HG03378 (cell line): ENCODE results near the gene ASIC4.

Experiments used
- ATAC-seq: cut with Tn5 transposase; IDR thresholded peaks from one replicate; pipeline ENCODE4 v1.9.1; 2021; ENCODE audit warnings: mild to moderate bottlenecking, moderate library complexity; ENCODE audit not compliant: unreplicated experiment

ASIC4 gene

GRCh38 chr2:219548990-219549389 is 34.7 kb downstream of the ASIC4 start:
- no peak for ATAC-seq

- no peak for ATAC-seq
These were observed 35.3 kb downstream of the ASIC4 start for GRCh38 chr2:219549619-219550018.

GRCh38 chr2:219551441-219552381 is 37.4 kb downstream of the ASIC4 start:
- no peak for ATAC-seq

GRCh38 chr2:219552382-219553167 is 38.3 kb downstream of the ASIC4 start:
- peak; percentile 79 for ATAC-seq

- no peak for ATAC-seq
These were observed 38.8 kb downstream of the ASIC4 start for GRCh38 chr2:219553168-219553417.

- no peak for ATAC-seq
These were observed 39.2 kb downstream of the ASIC4 start for GRCh38 chr2:219553463-219553963.

GRCh38 chr2:219554350-219554749 is 40.1 kb downstream of the ASIC4 start:
- ATAC-seq = no peak

GRCh38 chr2:219555956-219556355 is 41.7 kb downstream of the ASIC4 start:
- no peak for ATAC-seq

GRCh38 chr2:219556413-219556812 is 42.1 kb downstream of the ASIC4 start:
- no peak for ATAC-seq

- no peak for ATAC-seq
These were observed 43.0 kb downstream of the ASIC4 start for GRCh38 chr2:219557320-219557719.

GRCh38 chr2:219557791-219558785 is 43.8 kb downstream of the ASIC4 start:
- no peak for ATAC-seq

GRCh38 chr2:219559156-219559915 is 45.1 kb downstream of the ASIC4 start:
- no peak for ATAC-seq

- ATAC-seq = no peak
These were observed 46.0 kb downstream of the ASIC4 start for GRCh38 chr2:219560037-219560892.

- no peak for ATAC-seq
These were observed 46.6 kb downstream of the ASIC4 start for GRCh38 chr2:219560893-219561178.

GRCh38 chr2:219561179-219562048 is 47.1 kb downstream of the ASIC4 start:
- ATAC-seq = no peak

- no peak for ATAC-seq
These were observed 48.1 kb downstream of the ASIC4 start for GRCh38 chr2:219562049-219563020.

- ATAC-seq = no peak
These were observed 49.1 kb downstream of the ASIC4 start for GRCh38 chr2:219563271-219563928.
